ENCODE data around the gene NRROS.

GRCh38 chr3:196609343-196609775 is 30.1 kb upstream of the NRROS start:
- TF ChIP-seq CTCF (IDR thresholded peaks at IDR 0.05) (peak; percentile 76 to 94 (median 83)), EP300 (IDR thresholded peaks at IDR 0.05) (peak; percentile 11 to 71)

Data from tibial nerve (tissue), 4 donors.